GM20431 (cell line): Measurements from ENCODE around the gene NQO2.

Experiments used
- in situ Hi-C: fragments of 300-500 bp; cut with MseI, MboI; formaldehyde crosslinking; loops from one replicate; pipeline ENCODE4 v1.15.0; 2020; ENCODE audit warnings: low sequenced_read_pairs; ENCODE audit not compliant: unreplicated experiment

Gene NQO2

DNA sequence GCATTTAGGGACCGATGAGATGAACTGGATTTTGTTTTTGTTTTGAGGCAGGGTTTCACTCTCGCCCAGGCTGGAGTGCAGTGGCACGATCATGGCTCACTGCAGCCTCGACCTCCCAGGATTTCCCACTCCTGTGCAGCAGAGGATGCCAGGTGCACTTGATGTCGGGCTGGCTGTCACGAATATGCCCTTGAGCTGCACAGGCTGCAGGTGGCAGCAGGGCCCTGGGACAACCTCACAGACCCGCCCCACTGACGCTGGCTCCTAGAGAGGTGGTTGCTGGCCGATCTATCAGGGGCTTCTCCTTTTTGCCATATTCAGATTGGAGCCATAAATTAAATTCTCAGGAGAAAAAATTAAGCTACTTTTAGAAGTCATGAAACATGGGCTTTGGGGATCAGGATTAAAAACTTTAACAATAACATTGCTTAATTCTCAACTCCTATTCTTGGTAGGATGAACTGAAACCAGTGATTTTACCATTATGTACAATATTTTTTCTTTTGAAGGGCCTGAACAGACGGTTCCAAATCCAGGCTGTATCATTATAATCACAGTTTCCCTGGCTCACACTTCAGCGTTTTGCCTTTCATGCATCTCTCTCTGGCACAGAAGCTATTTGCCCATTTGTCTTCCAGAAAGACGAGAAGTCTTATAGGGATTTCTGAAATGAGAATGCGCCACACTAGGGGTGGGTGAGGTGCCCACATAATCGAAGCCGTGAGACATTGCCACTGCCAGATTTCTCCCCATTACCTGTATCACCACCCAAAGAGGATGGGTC lies 32.4 kb downstream of the NQO2 start:
- in situ Hi-C loops, result no loop called here

- in situ Hi-C loops, result no loop called here
Observed at GRCh38 chr6:3032986-3033385, 33.3 kb downstream of the NQO2 start.

DNA sequence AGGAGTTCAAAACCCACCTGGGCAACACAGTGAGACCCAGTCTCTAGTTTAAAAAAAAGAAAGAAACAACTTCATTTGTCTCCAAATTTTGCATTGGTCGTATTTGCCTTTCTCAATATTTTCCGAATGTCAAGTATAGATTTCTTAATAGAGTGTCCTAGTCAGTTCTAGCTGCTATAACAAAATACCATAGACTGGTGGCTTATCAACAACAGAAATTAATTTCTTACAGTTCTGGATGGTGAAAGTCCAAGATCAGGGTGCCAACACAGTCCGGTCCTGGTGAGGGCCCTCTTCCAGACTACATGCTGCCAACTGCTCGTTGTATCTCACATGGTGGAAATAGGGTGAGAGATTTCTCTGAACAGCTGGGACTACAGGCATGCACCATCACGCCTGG lies 34.0 kb downstream of the NQO2 start:
- in situ Hi-C loops, result no loop called here

GRCh38 chr6:3035397-3035796 lies 35.7 kb downstream of the NQO2 start:
- in situ Hi-C loops, result no loop called here

GRCh38 chr6:3036861-3037637 lies 37.4 kb downstream of the NQO2 start:
- in situ Hi-C loops, result no loop called here

GRCh38 chr6:3037638-3038365 lies 38.1 kb downstream of the NQO2 start:
- in situ Hi-C loops, result no loop called here

- in situ Hi-C loops, result no loop called here
Observed at GRCh38 chr6:3039384-3039783, 39.7 kb downstream of the NQO2 start.

- in situ Hi-C loops, result no loop called here
Observed at GRCh38 chr6:3041147-3041546, 41.5 kb downstream of the NQO2 start.

DNA sequence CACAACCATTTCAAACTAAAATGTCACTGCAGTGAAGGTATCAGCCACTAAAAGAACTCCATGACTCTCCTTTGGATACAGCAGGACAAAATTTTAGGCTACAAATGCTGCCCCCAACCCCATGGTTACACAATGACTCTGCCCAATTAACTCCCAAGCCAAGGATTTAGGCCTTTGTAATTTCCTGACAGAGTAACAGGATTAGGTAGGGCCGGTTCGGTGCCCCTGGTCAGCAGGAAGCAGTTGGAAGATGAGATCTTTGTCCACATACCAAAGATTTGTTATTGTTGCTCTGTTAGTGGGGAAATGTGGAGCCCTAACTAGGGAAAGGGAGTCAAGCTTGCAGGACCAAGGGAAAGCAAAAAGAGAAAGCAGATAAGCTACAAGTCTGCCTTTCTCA lies 41.9 kb downstream of the NQO2 start:
- in situ Hi-C loops, result no loop called here

DNA sequence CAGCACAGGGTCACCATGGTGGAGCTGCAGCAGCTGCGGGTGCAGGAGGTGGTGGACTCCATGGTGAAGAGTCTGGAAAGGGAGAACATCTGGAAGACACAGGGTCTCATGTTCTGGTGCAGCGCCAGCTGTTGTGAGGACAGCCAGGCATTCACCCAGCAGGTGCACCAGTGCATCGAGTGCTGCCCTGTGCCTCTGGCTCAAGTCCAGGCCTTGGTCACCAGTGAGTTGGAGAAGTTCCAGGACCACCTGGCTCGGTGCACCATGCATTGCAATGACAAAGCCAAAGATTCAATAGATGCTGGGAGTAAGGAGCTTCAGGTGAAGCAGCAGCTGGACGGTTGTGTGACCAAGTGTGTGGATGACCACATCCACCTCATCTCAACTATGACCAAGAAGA lies 45.7 kb downstream of the NQO2 start:
- in situ Hi-C loops, result loop anchor here (5.0 kb wide), 1 partner anchor 33 kb away; no protein-coding TSS in a partner anchor

DNA sequence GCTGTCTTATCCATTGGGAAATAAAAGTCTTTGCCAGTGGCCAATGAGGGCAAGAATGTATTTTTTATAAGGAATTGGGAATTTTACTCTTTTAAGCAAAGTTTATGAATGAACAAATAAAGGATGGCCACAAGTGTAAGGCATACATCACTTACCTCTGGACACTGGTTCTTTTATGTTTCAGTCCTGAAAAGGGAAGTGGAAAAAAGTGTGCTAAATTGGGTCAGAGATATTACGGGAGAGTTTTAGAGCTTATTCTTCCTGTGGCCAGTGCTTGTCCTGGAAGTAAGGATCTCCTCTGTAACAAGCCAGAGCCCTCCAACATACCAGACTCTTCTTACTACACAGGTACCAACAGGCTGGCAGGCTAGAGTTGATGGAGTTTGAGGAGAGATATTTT lies 46.1 kb downstream of the NQO2 start:
- in situ Hi-C loops, result loop anchor here (5.0 kb wide), 1 partner anchor 33 kb away; no protein-coding TSS in a partner anchor

GRCh38 chr6:3046295-3046694 lies 46.6 kb downstream of the NQO2 start:
- in situ Hi-C loops, result loop anchor here (5.0 kb wide), 1 partner anchor 34 kb away; no protein-coding TSS in a partner anchor

DNA sequence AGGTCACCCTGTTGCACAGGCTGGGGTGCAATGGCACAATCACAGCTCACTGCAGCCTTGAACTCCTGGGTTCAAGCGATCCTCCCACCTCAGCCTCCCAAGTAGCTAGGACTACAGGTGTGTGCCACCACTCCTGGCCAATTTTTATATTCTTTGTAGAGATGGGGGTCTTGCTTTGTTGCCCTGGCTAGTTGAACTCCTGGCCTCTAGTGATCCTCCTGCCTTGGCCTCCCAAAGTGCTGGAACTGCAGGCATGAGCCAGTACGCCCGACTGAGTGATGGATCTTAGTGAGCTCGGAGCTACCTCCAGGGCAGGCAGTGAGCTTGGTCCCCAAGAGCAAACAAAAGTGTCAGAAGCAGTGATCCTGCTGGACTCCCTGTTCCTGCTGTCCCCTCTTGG lies 48.3 kb downstream of the NQO2 start:
- in situ Hi-C loops, result loop anchor here (5.0 kb wide), 1 partner anchor 36 kb away; no protein-coding TSS in a partner anchor

DNA sequence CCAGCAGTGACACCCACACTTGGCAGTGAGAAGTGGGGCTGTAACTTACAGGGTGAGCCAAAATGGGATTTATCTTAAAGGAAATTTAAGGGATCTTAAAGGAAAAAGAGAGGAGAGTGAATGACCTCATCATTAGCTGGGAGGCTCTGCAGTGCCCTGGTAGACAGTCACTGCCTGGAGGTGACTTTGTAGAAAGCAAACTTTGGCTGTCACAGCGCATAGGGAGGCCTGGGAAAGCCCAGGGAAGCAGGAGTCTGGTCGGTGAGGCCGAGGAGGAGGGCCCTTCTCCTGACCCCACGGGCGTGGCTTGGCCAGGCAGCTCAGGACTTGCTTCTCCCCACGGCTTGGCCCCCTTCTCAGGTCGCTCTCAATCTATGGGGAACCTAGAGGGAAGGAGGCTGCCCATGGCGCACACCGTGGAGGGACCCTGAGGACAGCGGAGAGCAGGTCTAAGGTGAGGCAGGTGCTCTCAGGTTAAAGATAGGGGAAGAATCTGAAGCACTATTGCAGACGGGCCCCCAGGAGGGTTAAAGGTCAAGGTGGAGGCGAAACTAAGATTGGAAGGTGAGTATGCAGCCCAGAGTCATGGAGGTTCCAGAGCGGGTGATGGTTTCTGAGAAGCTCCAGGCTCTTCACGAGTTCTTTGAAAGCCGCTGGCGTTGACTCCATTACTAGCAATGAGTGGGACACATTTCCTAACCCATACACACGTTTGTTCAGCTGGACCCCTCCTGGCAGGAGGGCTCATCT lies 53.0 kb downstream of the NQO2 start:
- in situ Hi-C loops, result loop anchor here (10.0 kb wide), 1 partner anchor 58 kb away; the partner anchor contains the start of gene NQO2

GRCh38 chr6:3053231-3053508 lies 53.5 kb downstream of the NQO2 start:
- in situ Hi-C loops, result loop anchor here (10.0 kb wide), 1 partner anchor 58 kb away; the partner anchor contains the start of gene NQO2

GRCh38 chr6:3054229-3055157 lies 54.8 kb downstream of the NQO2 start:
- in situ Hi-C loops, result loop anchor here (10.0 kb wide), 1 partner anchor 60 kb away; the partner anchor contains the start of gene NQO2

GRCh38 chr6:3055158-3055499 lies 55.4 kb downstream of the NQO2 start:
- in situ Hi-C loops, result loop anchor here (10.0 kb wide), 1 partner anchor 60 kb away; the partner anchor contains the start of gene NQO2

DNA sequence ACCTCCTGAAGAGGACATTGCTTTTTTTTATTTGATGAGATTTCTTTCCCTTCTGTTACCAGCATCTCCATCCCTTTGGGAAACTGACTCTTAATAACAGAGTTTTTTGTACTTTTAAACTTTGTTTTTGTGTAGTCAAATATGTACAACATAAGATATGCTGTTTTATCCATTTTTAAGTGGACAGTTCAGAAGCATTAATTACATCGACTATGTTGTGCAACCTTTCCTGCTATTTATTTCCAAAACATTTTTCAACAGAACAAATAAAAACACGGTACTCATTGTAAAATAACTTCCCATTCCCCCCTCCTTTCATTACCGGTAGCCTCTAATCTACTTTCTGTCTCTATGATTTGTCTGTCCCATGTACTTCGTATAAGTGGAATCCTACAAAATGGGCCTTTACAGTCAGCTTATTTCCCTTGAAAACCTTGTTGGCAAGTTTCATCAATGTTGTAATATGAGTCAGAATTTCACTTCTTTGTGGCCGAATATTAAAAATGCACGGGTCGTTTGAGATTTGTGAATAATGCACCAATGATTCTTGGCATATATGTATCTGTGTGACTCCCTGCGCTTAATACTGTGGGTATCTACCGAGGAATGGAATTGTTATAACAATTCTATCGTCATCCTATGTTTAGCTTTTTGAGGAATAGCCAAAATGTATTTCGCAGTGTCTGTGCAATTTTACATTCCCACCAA lies 57.5 kb downstream of the NQO2 start:
- in situ Hi-C loops, result loop anchor here (10.0 kb wide), 1 partner anchor 62 kb away; the partner anchor contains the start of gene NQO2
